NCI-H2227 treated with DMSO at 0.1 percent for 48 hours (cell line): Measurements from ENCODE around the gene FYB1.
A peak's percentile ranks its signal among the peaks of the same experiment; 100 is the strongest.

Experiments used
- DNase-seq: peaks from one replicate; lab custom pipeline; 2025; lab: John Stamatoyannopoulos, UW

The FYB1 gene

DNA sequence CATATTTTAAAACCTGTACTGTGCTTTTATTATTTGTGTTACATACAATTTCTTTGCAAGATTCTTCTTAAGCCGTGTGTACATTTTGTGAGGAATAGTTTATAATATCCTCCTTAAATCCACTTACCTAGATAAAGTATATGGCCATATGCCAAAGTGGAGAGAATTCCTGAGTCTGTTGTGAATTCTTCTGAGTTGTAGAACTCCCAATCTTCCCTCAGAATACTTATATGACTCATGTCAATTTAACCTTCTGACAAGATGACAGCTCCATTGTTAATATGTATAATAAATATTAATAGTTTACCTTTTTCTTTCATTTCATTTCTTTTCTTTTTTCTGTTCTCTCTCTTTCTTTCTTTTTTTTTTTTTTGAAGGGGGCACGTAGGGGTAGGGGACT, 139.2 kb downstream of the FYB1 start:
- no peak for DNase-seq

DNA sequence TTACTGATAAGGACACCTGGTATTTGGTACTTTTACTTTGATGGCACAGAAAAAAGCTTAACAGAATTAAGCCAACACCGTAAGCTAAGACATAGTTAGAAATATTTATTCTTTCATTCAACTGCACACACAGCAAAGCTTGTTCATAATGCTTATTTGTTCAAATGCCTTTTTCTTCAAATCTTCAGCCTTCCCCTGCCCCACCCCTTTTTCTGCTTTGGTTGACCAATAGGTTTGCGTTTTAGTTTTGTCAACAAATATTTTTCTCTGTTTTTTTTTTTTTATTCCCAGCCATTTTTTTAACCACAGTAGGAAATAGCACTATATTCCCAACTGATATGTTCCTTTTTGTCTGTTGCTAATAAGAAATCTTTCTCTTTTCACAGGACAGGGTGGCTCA, 140.2 kb downstream of the FYB1 start:
- DNase-seq, result no peak

GRCh38 chr5:39076757-39077728, 142.3 kb downstream of the FYB1 start:
- DNase-seq, result no peak

- DNase-seq, result no peak
Observed at GRCh38 chr5:39076101-39076756, 143.1 kb downstream of the FYB1 start.

DNA sequence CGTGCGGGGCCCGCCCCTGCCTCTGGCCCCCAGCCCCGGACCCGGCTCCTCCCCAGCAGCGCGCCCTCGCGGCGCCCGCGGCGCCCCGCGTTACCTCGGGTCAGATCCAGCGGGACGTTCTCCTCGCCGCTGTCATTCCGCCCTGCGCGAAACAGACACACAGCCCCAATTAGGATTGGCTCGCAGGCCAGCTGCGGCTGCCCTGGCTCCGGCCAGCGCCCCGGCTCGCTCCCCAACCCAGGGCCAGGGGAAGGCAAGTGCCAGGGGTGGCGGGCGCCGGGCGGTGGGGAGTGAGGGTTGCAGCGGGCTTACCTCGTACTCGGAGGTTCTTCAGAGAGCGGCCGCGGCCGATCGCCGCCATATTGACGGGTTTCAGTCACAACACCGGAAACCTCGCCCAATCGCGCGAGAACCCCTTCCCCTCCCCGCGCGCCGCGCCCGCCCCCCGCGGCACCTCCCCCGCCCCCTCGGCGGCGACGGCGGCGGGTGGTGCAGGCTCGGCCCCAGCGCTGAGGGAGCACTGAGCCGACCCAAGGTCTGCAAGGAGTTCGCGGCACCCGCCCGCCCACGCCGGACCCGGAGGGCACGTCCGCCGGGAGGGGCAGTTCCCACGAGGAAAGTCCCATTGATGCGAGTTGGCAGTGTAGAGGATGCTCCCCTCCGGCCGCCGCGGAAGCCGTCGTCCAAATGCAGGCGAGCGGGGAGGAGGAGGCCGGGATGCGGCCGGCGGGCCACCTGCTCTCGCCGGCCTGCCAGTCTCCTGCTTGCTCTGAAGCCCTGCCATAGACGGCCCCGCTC, 145.1 kb downstream of the FYB1 start, which contains the start of gene RICTOR:
RICTOR (minus strand) TSS at position 383 of the 798 bp plus-strand sequence; CDS start at position 361, 22 bp downstream.
- peak; percentile 87 for DNase-seq

DNA sequence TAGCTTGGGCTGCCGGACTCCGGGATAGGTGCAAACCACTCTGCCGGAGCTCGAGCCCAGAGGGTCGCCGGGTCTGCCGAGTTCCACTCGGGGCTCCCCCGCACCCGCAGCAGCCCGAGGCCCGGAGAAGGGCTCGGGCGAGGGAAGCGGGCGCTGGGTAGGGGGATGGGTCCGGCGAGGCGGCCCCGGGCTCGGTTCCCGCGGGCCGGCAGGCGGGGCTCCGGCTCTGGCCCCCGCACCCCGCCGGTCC, 145.7 kb downstream of the FYB1 start:
- no peak for DNase-seq

- DNase-seq, result peak; percentile 54
Observed at GRCh38 chr5:39072925-39073766, 146.2 kb downstream of the FYB1 start.

DNA sequence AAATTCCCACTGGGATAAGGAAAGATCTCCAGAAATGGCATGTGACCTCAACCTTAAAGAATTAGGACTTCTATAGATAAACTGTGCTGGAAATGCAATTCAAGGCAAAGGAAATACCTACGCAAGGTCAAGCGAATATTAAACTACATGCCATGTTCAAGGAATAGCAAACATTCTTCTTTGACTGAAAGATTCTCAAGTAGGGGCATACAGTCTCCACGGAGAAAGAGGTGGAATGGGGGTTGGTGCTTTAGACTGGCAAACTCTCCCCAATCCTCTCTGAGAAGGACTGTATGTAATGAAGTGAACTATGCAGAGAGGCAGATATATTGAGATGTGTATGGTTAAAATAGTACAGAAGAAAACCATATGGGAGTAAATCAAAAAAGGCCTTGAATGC, 151.3 kb downstream of the FYB1 start:
- no peak for DNase-seq

GRCh38 chr5:39064450-39064849, 154.9 kb downstream of the FYB1 start:
- no peak for DNase-seq

DNA sequence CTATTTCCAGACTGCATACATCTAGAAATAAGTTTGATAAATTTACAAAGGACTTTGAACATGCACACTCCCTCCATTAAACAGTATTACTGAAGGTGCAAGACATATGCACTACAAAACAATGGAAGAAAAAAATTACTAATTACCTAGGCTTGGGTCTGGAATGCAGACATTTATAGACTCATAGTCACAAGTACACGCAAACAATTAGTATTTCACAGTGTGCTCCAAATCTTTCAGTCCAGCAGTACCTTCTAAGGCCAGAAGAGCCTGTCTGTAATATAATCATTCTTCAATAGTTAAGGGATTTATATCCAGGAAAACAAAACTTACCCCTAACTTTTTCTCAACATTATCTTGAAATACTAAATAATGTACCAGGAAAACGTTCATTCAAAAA, 156.3 kb downstream of the FYB1 start:
- no peak for DNase-seq

- DNase-seq, result no peak
Observed at GRCh38 chr5:39062530-39062929, 156.8 kb downstream of the FYB1 start.

GRCh38 chr5:39062104-39062503, 157.3 kb downstream of the FYB1 start:
- no peak for DNase-seq

DNA sequence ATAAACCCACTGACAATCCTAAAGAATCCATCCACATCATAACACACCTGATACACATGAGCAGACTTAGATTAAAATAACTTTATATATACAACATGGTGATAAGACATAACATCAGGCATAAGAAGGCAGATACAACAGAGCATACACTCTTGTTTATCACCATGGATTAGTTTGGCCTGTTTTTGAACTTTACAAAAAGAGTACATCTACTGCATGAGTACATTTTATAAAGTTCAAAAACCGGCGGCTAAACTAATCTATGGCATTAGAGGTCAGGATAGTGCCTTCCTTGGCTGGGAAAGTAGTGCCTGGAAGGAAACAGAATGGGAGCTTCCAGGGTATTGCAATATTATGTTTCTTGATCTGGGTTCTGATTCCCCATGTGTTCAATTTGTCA, 160.3 kb downstream of the FYB1 start:
- no peak for DNase-seq

- DNase-seq, result no peak
Observed at GRCh38 chr5:39058178-39058921, 161.0 kb downstream of the FYB1 start.

DNA sequence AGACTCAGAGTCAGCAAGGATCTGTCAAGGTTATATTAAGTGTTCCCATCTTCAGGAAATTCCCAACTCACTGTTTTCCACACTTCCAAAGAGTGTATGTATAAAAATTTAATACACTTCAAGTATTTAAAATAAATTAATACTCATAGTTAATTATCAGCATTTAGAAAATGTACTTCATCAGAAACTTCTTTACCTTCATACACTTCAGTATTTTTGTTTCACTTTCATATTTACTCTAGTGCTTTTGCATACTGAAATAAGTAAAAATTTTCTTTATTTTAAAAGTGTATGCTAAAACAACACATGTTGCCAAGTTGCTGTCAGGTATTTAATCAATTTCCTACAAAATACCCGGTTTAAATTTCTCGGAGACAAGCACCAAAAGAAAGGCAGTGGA, 161.6 kb downstream of the FYB1 start:
- DNase-seq, result no peak

- DNase-seq, result no peak
Observed at GRCh38 chr5:39055768-39056398, 163.5 kb downstream of the FYB1 start.
